ENCODE results near the gene SMIM12.

GRCh38 chr1:34906222-34906621, 46.7 kb upstream of the SMIM12 start:
- TF ChIP-seq, protein P1, sequence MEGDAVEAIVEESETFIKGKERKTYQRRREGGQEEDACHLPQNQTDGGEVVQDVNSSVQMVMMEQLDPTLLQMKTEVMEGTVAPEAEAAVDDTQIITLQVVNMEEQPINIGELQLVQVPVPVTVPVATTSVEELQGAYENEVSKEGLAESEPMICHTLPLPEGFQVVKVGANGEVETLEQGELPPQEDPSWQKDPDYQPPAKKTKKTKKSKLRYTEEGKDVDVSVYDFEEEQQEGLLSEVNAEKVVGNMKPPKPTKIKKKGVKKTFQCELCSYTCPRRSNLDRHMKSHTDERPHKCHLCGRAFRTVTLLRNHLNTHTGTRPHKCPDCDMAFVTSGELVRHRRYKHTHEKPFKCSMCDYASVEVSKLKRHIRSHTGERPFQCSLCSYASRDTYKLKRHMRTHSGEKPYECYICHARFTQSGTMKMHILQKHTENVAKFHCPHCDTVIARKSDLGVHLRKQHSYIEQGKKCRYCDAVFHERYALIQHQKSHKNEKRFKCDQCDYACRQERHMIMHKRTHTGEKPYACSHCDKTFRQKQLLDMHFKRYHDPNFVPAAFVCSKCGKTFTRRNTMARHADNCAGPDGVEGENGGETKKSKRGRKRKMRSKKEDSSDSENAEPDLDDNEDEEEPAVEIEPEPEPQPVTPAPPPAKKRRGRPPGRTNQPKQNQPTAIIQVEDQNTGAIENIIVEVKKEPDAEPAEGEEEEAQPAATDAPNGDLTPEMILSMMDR (IDR thresholded peaks at IDR 0.05) = no peak
- no peak for TF ChIP-seq ZFX (IDR thresholded peaks at IDR 0.05; ENCODE audit: borderline replicate concordance)

All from 22Rv1 (cell line).